Liver (tissue), 9 donors: ENCODE data around the gene LUZP4. TPM values are rescaled to one million over a fixed set of nuclear protein-coding genes. Genes with fewer than 3 reads are reported as not detected.
A peak's percentile ranks its signal among the peaks of the same experiment; 100 is the strongest.

Experiments used
- DNase-seq: peaks from one replicate; pipeline ENCODE4 v3.0.0-alpha.2; 2017; ENCODE audit warnings: low spot score
- H3K27ac ChIP-seq, 2 donors: one replicate each; pipeline ENCODE4 v1.7.0; 2013; ENCODE audit warnings: inconsistent platforms in 2 of 2, low read length in 2 of 2, control low read depth in 1 of 2, low read depth in 1 of 2, mild to moderate bottlenecking in 1 of 2
- H3K27me3 ChIP-seq, 4 donors: one replicate each; pipeline versions ENCODE4 v1.6.1 to v1.7.0; 2013; ENCODE audit warnings: low read length in 3 of 4, inconsistent platforms in 1 of 4, mild to moderate bottlenecking in 1 of 4, moderate library complexity in 1 of 4; ENCODE audit not compliant: control insufficient read depth in 4 of 4, insufficient read depth in 4 of 4
- H3K36me3 ChIP-seq, 4 donors: one replicate each; pipeline versions ENCODE4 v1.6.1 to v1.7.0; 2013; ENCODE audit warnings: low read length in 3 of 4, mild to moderate bottlenecking in 3 of 4, low read depth in 1 of 4, moderate library complexity in 1 of 4; ENCODE audit not compliant: control insufficient read depth in 4 of 4, insufficient read depth in 3 of 4
- H3K4me1 ChIP-seq, 4 donors: one replicate each; pipeline versions ENCODE4 v1.6.1 to v1.7.0; 2013; ENCODE audit warnings: low read length in 3 of 4, mild to moderate bottlenecking in 3 of 4, moderate library complexity in 1 of 4; ENCODE audit not compliant: control insufficient read depth in 4 of 4, insufficient read depth in 4 of 4
- H3K4me3 ChIP-seq, 3 donors: one replicate each; pipeline versions ENCODE4 v1.6.1 to v1.7.0; 2013; ENCODE audit warnings: low read length in 3 of 3, control low read depth in 1 of 3, low read depth in 1 of 3, mild to moderate bottlenecking in 1 of 3
- H3K9ac ChIP-seq, 2 donors: one replicate each; pipeline ENCODE4 v1.7.0; 2013; ENCODE audit warnings: low read length in 2 of 2, mild to moderate bottlenecking in 2 of 2, moderate library complexity in 2 of 2, control low read depth in 1 of 2, low read depth in 1 of 2
- H3K9me3 ChIP-seq, 4 donors: one replicate each; pipeline versions ENCODE4 v1.6.1 to v1.7.0; 2013; ENCODE audit warnings: low read length in 3 of 4; ENCODE audit not compliant: control insufficient read depth in 4 of 4
- EGR1 ChIP-seq, 2 donors: IDR thresholded peaks; 2 replicates each; pipeline ENCODE4 v1.6.1; 2016 to 2018; ENCODE audit warnings: antibody characterized with exemption in 2 of 2, low read depth in 2 of 2
- FOXA1 ChIP-seq: IDR thresholded peaks from 2 replicates; pipeline ENCODE4 v1.6.1; 2016; ENCODE audit warnings: antibody characterized with exemption
- FOXA2 ChIP-seq: IDR thresholded peaks from 2 replicates; pipeline ENCODE4 v1.6.1; 2016; ENCODE audit warnings: antibody characterized with exemption
- GABPA ChIP-seq, 2 donors: IDR thresholded peaks in 1 of 2; conservative IDR thresholded peaks in 1 of 2; 2 replicates each; pipeline ENCODE4 v1.6.1; 2016; ENCODE audit warnings: antibody characterized with exemption in 2 of 2, mild to moderate bottlenecking in 1 of 2, moderate library complexity in 1 of 2
- HNF4A ChIP-seq, 2 donors: conservative IDR thresholded peaks; 2 replicates each; pipeline ENCODE4 v1.6.1; 2016; ENCODE audit warnings: antibody characterized with exemption in 2 of 2, mild to moderate bottlenecking in 2 of 2
- HNF4G ChIP-seq: IDR thresholded peaks from 2 replicates; pipeline ENCODE4 v1.6.1; 2016; ENCODE audit warnings: antibody characterized with exemption
- JUND ChIP-seq, 2 donors: IDR thresholded peaks; 2 replicates each; pipeline ENCODE4 v1.6.1; 2016; ENCODE audit warnings: antibody characterized with exemption in 2 of 2
- NR2F2 ChIP-seq: IDR thresholded peaks from 2 replicates; pipeline ENCODE4 v1.6.1; 2016; ENCODE audit warnings: antibody characterized with exemption
- RAD21 ChIP-seq, 2 donors: IDR thresholded peaks; 2 replicates each; pipeline ENCODE4 v1.6.1; 2016; ENCODE audit warnings: antibody characterized with exemption in 2 of 2, mild to moderate bottlenecking in 2 of 2
- RXRA ChIP-seq, 2 donors: IDR thresholded peaks; 2 replicates each; pipeline ENCODE4 v1.6.1; 2017 to 2018; ENCODE audit warnings: antibody characterized with exemption in 2 of 2, mild to moderate bottlenecking in 1 of 2
- SP1 ChIP-seq: IDR thresholded peaks from 2 replicates; pipeline ENCODE4 v1.6.1; 2018; ENCODE audit warnings: antibody characterized with exemption, mild to moderate bottlenecking
- TAF1 ChIP-seq: conservative IDR thresholded peaks from 2 replicates; pipeline ENCODE4 v1.6.1; 2016; ENCODE audit warnings: antibody characterized with exemption, mild to moderate bottlenecking
- YY1 ChIP-seq: IDR thresholded peaks from 2 replicates; pipeline ENCODE4 v1.6.1; 2016; ENCODE audit warnings: antibody characterized with exemption, mild to moderate bottlenecking
- WGBS: extraction: QIAGEN DNeasy Blood & Tissue Kit; methylation state at CpG from one replicate; pipeline ENCODE4 v1.1.7; 2013; 5-methylcytosine and 5-hydroxymethylcytosine counted together
- polyA plus RNA-seq, 2 donors: library from polyadenylated mRNA; stranded (reverse) in 1 of 2; unstranded in 1 of 2; fragments of 200-250 nt in 1 of 2; fragments of >200 nt in 1 of 2; fragmentation: Nextera tagmentation in 1 of 2; extraction: Ambion mirVana in 1 of 2; gene quantifications; one replicate each; pipeline versions ENCODE4 v1.2.1 to v1.2.3, GENCODE V29; 2013 to 2015
- total RNA-seq, 2 donors: library from RNA; depleted of rRNA; stranded (reverse); fragments of >200 nt; gene quantifications; one replicate each; pipeline ENCODE4 v1.2.3, GENCODE V29; 2014
- TF ChIP-seq, protein P1 (sequence below): IDR thresholded peaks from 2 replicates; pipeline ENCODE4 v1.6.1; 2016; ENCODE audit warnings: antibody characterized with exemption
- TF ChIP-seq, protein P2 (sequence below): IDR thresholded peaks from 2 replicates; pipeline ENCODE4 v1.6.1; 2016; ENCODE audit warnings: antibody characterized with exemption
- TF ChIP-seq, protein P3 (sequence below): IDR thresholded peaks from 2 replicates; pipeline ENCODE4 v1.6.1; 2016; ENCODE audit warnings: antibody characterized with exemption, mild to moderate bottlenecking
- TF ChIP-seq, protein P4 (sequence below): fragments of 150-350 bp; IDR thresholded peaks from 2 replicates; pipeline ENCODE4 v1.5.1; 2017; ENCODE audit warnings: improper control_type of control experiment, low read depth, low read length; ENCODE audit not compliant: missing input control
- TF ChIP-seq, protein P5 (sequence below): IDR thresholded peaks from 2 replicates; pipeline ENCODE4 v1.6.1; 2016; ENCODE audit warnings: antibody characterized with exemption
- donor health status: healthy.
- donor health status: healthy.
- donor health status: healthy.
- donor health status: healthy.
- donor health status: healthy.

The LUZP4 gene
- total and polyA plus RNA-seq, 4 donors, result not detected

DNA sequence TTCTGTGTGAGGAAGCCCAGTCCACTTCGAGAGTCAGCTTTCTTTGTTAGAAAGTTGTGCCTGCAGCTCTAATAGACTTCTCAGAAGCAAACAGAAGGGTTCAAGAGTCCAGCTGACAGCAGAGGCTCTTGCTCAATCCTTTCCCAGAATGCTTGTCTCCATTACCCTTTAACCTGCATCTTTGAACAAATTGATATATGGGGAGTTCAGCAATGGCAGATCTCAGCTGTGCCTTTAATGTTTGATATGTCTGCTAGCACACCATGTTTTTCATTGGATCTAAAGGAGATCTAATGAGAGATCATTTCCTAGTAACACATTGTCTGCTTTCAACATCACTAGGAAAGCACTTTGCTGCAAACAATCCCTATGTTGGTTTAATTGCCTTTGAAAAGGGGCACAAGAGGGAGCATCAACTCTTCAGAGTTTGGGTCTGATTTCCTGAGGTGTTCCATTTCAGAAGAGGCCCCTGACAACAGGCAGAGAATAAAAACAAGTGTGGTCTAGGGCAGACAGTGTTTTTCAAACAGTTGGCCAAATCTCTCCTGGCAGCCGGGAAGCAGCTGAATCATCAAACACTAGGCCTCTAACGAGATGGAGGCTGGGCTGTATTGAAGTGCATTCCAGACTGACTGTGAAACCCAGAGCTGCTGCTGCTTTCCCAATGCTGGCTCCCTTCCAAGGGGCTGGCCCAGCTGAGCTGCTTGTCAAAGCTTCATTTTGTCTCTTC is 55.5 kb downstream of the LUZP4 start:
- Histone ChIP-seq H3K9me3 (no peaks in the 10 kb centered on the region), H3K36me3 (no peaks in the 10 kb centered on the region), H3K4me3 (no peak overlapping the region), H3K27me3 (peaks cover 0 to 2% (median 0%) of the 10 kb centered on the region in 4 donors), H3K9ac (peak overlapping the region in 1 of 2 donors; percentile 22), H3K27ac (peak overlapping the region; percentile 79 to 98), H3K4me1 (peaks cover 3 to 19% (median 10%) of the 10 kb centered on the region in 4 donors)
- 8% methylated on average over 3 of the region's 3 CpGs for WGBS
- peak; percentile 50 for DNase-seq
- TF ChIP-seq FOXA1 (no peak), TAF1 (peak; percentile 68), RXRA (IDR thresholded peaks at IDR 0.05) (peak; percentile 81 to 83), HNF4A (conservative IDR thresholded peaks at IDR 0.05) (peak; percentile 86 to 94), EGR1 (IDR thresholded peaks at IDR 0.05; ENCODE audit: low read depth in 2 of 2) (no peak), GABPA (IDR thresholded peaks at IDR 0.05 in 1 of 2, conservative IDR thresholded peaks at IDR 0.05 in 1 of 2) (no peak), FOXA2 (no peak), RAD21 (IDR thresholded peaks at IDR 0.05) (peak; percentile 37 to 39), SP1 (peak; percentile 97), JUND (IDR thresholded peaks at IDR 0.05) (peak; percentile 63 to 65), YY1 (peak; percentile 32), NR2F2 (no peak), HNF4G (peak; percentile 81)
- TF ChIP-seq, protein P1, sequence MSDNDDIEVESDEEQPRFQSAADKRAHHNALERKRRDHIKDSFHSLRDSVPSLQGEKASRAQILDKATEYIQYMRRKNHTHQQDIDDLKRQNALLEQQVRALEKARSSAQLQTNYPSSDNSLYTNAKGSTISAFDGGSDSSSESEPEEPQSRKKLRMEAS, result peak; percentile 39
- TF ChIP-seq, protein P2, sequence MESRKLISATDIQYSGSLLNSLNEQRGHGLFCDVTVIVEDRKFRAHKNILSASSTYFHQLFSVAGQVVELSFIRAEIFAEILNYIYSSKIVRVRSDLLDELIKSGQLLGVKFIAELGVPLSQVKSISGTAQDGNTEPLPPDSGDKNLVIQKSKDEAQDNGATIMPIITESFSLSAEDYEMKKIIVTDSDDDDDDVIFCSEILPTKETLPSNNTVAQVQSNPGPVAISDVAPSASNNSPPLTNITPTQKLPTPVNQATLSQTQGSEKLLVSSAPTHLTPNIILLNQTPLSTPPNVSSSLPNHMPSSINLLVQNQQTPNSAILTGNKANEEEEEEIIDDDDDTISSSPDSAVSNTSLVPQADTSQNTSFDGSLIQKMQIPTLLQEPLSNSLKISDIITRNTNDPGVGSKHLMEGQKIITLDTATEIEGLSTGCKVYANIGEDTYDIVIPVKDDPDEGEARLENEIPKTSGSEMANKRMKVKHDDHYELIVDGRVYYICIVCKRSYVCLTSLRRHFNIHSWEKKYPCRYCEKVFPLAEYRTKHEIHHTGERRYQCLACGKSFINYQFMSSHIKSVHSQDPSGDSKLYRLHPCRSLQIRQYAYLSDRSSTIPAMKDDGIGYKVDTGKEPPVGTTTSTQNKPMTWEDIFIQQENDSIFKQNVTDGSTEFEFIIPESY, result no peak
- TF ChIP-seq, protein P3, sequence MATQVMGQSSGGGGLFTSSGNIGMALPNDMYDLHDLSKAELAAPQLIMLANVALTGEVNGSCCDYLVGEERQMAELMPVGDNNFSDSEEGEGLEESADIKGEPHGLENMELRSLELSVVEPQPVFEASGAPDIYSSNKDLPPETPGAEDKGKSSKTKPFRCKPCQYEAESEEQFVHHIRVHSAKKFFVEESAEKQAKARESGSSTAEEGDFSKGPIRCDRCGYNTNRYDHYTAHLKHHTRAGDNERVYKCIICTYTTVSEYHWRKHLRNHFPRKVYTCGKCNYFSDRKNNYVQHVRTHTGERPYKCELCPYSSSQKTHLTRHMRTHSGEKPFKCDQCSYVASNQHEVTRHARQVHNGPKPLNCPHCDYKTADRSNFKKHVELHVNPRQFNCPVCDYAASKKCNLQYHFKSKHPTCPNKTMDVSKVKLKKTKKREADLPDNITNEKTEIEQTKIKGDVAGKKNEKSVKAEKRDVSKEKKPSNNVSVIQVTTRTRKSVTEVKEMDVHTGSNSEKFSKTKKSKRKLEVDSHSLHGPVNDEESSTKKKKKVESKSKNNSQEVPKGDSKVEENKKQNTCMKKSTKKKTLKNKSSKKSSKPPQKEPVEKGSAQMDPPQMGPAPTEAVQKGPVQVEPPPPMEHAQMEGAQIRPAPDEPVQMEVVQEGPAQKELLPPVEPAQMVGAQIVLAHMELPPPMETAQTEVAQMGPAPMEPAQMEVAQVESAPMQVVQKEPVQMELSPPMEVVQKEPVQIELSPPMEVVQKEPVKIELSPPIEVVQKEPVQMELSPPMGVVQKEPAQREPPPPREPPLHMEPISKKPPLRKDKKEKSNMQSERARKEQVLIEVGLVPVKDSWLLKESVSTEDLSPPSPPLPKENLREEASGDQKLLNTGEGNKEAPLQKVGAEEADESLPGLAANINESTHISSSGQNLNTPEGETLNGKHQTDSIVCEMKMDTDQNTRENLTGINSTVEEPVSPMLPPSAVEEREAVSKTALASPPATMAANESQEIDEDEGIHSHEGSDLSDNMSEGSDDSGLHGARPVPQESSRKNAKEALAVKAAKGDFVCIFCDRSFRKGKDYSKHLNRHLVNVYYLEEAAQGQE, result no peak
- TF ChIP-seq, protein P4, sequence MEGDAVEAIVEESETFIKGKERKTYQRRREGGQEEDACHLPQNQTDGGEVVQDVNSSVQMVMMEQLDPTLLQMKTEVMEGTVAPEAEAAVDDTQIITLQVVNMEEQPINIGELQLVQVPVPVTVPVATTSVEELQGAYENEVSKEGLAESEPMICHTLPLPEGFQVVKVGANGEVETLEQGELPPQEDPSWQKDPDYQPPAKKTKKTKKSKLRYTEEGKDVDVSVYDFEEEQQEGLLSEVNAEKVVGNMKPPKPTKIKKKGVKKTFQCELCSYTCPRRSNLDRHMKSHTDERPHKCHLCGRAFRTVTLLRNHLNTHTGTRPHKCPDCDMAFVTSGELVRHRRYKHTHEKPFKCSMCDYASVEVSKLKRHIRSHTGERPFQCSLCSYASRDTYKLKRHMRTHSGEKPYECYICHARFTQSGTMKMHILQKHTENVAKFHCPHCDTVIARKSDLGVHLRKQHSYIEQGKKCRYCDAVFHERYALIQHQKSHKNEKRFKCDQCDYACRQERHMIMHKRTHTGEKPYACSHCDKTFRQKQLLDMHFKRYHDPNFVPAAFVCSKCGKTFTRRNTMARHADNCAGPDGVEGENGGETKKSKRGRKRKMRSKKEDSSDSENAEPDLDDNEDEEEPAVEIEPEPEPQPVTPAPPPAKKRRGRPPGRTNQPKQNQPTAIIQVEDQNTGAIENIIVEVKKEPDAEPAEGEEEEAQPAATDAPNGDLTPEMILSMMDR, result no peak
- TF ChIP-seq, protein P5, sequence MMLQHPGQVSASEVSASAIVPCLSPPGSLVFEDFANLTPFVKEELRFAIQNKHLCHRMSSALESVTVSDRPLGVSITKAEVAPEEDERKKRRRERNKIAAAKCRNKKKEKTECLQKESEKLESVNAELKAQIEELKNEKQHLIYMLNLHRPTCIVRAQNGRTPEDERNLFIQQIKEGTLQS, result peak; percentile 41
